ENCODE measurements around the gene TLX2. TPM values are rescaled to one million over a fixed set of nuclear protein-coding genes. Genes with fewer than 3 reads are reported as not detected.
"Not testable (repeated sequence)": the region's sequence is repeated elsewhere in the genome, so short reads cannot be mapped to it uniquely, and the experiment has no call there.

Gene TLX2
- total RNA-seq, result 0.05 TPM in 1 of 2 replicates, not detected in the other

DNA sequence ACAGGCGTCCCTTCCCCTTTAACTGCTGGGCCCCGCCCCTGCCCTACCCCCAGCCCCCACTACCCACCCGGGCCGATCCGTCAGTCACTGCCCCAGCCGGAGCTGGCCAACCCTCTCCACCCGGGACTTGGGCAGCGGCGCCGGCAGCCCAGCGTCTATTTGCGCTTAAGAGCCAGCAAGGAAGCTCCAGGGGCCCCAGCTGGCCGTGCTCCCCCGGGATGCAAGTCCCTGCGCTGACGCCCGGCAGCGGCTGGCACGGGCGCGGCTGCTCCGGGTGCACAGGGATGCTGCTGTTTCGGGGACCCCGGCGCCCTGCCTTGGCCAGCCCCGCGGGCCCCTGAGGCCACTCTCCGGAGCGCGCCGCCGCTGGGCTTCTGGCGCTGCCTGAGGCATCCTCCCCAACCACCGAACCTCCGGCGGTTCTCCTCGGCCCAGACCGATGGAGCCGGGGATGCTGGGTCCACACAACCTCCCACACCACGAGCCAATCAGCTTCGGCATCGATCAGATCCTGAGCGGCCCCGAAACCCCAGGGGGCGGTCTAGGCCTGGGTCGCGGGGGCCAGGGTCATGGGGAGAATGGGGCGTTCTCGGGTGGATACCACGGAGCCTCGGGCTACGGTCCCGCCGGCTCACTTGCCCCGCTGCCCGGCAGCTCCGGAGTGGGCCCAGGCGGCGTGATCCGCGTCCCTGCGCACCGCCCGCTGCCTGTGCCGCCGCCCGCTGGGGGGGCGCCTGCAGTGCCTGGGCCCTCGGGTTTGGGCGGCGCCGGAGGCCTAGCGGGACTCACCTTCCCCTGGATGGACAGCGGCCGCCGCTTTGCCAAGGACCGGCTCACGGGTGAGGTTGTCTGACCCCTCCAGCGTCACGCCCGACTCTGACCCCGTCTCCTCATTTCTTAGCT is at the start of gene TLX2:
TLX2 (plus strand) TSS at position 83 of the 903 bp plus-strand sequence; CDS start at position 440, 357 bp downstream.
- DNase-seq (ENCODE audit: low read depth), result no peak

DNA sequence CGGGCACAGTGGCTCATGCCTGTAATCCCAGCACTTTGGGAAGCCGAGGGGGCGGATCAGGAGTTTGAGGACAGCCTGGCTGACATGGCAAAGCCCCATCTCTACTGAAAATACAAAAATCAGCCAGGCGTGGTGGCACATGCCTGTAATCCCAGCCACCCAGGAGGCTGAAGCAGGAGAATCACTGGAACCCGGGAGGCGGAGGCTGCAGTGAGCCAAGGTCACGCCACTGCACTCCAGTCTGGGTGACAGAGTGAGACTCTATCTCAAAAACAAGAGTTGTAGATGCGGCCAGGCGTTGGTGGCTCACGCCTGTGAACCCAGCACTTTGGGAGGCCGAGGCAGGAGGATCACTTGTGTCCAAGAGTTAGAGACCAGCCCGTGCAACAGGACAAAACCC is 43.5 kb upstream of the TLX2 start:
- not testable (repeated sequence) for DNase-seq (ENCODE audit: low read depth)

DNA sequence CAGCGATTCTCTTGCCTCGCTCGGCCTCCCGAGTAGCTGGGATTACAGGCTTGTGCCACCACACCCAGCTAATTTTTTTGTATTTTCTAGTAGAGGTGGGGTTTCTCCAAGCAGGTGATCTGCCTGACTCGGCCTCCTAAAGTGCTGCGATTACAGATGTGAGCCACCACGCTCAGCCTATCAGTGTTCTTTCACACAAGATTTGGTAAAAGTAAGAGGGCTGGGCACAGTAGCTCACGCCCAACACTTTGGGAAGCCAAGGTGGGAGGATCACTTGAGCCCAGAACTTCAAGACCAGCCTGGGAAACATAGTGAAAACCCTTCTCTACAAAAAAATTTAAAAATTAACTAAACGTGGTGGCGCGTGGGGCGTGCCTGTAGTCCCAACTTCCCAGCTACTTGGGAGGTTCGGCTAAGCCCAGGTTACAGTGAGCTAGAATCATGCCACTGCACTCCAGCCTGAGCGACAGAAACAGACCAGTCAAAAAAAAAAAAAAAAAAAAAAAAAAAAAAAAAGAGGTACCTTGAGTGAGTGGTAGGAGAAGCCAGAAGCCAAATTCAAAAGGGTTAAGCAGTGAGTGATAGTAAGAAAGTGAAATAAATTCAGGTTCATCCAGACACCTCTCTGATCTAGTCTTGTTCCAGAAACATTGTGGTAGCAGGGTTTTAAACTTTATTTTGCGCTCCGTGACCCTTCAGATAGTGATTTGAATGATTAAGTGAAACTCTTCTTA is 42.8 kb upstream of the TLX2 start:
- DNase-seq (ENCODE audit: low read depth), result no peak

DNA sequence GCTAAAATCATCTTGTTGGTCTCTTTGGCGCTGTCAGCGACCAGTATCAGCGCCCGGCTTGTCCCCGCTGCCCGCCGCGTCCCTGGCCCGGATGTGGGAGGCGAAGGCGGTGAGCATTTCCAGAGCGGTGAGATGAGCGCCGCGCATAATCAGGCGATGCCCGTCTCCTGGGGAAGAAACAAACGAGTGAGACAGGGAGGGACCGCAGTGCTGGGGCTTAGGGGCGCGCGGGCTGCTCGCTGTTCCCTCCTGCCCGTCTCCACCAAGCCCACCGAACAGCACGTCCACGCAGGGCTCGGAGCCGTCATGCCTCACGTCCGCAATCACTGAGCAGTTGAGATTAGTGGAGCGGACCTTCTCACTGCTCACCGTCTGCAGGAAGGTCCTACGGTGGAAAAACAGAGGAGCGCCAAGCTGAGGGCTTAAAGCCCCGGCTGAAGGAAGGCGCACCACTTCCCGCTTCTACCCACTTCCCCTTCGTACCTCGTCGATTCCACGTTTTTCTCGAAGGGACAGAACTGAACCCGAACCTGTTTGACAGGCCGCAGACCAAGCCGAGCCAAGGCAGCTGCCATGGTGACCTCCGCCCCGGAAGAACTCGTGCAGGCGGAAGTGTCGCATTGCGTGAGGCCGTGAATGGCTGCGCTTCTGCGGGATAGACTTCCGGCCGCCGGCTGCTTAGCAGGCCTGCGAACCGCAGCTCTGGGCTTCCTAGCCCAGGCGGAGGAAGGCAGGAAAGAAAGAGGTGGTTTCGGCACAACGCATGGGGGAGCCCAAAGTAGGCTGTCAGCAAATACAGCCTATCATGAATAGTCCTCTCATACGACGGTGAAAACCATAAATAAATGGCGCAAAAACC is 41.9 kb upstream of the TLX2 start, which contains the start of gene MRPL53:
MRPL53 (minus strand) TSS at position 595 of the 859 bp plus-strand sequence; CDS start at position 575, 20 bp downstream.
- DNase-seq (ENCODE audit: low read depth), result peak; percentile 82

DNA sequence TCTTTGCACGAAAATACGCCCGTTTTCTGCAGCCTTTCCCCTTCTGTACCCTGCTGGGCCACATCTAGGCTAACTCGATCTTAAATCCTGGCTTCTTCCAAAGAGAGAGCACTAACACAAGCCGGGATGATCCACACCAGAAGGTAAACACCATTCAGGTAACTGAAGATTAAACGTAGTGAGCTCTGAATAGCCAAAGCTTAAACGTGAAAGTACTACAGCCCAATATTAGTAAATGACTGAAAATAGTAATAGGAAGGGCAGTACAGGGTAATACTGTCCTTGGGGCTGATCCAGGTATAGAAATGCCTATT is 41.3 kb upstream of the TLX2 start:
- no peak for DNase-seq (ENCODE audit: low read depth)

DNA sequence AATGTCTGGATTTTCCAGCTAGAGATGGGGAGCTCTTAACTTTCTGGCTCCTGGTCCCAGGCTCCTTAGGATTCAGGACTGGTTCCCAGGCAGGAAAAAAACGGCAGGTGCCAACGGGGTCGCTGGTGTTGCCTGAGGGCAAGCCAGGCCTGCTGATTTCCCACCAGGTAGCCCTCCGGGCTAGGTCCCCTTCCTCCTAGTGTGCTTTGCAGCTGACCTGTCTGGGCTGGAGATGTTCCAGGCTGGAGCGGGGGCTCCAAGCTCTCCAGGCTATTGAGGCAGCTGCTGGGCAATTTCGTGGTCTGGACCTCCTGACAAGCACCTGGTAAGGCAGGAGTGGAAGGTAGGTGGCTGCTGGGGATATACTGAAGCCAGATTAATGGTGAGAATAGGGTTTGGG is 39.8 kb upstream of the TLX2 start:
- DNase-seq (ENCODE audit: low read depth), result no peak

DNA sequence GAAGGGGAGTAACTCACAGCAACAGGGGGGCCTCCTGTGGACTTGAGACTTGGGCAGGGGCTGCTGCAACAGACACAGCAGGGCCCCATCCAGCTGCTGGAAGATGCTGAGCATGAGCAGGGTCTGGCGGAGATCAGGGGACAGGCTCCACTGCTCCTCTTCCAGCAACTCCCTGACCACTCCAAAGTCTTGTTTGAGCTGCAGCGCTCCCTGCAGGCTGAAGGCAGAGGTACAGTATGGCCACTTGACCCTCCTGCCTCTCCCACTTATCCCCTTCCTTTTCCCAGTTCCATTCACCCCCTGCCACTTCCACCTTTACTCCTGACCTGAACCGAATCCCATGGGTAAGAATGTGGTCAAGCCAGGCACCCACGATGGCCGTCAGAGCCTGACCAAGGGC is 39.4 kb upstream of the TLX2 start:
- DNase-seq (ENCODE audit: low read depth), result no peak

DNA sequence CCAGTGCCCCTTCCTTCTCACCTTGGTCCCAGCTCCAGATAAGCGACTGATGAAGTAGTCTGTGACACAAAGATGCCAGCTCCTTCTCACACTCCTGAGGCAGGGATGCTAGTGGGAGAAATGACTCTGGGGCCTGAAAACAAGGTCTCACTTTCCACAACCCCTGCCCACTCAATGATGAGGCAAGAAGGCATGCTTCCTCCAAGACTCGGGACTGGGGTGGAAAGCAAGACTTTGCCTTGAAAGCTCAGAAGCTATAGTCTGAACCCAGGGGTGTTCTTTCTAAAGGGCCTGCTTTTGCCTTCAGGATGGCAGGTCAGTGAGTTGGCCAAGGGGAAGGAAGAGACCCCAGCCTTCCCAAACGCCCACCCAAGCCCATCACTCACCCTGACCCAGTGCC is 32.8 kb upstream of the TLX2 start:
- DNase-seq (ENCODE audit: low read depth), result no peak

DNA sequence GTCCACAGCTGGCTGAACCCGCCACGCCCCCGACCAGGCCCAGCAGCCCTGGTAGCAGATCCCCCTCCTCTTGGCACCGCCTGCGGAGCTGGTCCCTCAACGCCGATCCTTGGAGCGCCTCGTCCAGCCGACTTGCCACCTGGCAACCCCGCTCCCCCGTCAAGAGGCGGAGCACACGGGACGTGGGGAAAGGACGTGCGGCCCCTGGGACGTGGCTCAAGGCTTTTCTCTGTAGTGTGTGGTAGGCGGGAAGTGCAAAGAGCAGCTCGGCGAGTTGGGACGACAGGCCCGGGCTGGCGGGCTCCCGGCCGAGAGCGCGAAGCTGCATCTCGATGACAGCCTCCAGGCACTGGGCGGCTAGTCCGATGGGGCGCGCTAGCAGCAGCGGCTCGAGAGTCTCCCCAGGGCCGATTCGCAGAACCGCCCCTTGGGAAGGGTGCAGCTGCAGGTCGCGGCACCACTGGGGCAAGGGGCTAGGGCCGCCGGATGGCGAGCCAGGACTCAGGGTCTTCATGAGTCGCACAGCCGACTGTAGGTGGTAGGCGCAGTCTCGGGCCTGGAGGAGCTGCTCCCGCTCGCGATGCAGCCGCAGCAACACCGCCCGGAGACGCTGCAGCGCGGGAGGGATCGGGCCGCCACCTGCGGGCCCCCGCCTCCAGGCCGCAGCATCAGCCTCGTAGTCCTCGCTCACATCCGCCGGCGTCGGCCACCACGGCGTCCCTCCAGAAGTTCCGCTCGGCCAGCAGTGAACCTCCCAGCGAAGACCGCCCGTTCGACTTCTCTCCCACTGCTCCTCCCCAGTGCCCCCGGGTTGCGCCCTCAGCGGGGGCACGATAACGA is 32.1 kb upstream of the TLX2 start:
- no peak for DNase-seq (ENCODE audit: low read depth)

DNA sequence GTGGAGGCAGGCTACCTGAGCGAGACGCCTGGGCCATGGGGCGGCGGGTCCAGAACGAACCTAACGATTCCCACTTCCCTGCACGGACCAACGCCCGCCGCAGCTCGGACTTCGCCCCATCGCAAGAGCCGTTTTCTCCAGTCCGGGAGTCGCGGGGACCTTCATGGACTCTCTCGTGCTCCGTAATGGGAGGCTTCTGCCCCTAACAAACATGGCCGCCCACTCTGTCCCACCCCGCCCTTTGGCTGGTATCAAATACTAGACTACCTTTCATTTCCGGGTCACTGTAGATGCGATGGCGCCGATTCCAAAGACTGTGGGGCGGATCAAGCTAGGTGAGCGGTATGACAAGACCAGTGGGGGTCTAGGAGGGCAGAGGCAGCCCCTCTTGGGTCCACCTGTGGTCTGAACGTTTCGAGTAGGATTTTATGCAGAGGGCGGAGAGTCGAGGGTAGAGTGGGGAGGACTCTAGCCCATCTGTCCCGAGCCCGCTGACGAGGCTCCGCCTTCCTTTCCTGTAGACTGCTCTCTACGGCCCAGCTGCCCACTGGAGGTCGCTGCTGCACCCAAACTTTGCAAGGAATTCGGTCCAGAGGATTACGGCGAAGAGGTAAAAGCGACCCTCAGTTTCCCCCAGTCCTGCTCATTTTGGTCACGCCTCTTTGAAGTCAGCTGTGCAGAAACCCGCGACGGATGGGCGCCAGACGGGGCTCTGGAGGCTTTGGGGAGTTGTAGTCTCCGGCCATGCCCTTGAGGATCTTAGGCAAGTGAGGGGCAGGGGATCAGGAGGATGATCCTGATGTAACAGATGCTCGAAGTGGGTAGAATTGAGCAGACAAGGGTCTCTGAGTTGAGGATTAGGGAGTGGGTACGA is 31.2 kb upstream of the TLX2 start, which contains the start of the genes CCDC142 and TTC31:
CCDC142 (minus strand) TSS at position 198 of the 874 bp plus-strand sequence; CDS start at position 37, 161 bp downstream.
TTC31 (plus strand) TSS at position 281 of the 874 bp plus-strand sequence; CDS start at position 296, 15 bp downstream.
- DNase-seq (ENCODE audit: low read depth), result peak; percentile 90

DNA sequence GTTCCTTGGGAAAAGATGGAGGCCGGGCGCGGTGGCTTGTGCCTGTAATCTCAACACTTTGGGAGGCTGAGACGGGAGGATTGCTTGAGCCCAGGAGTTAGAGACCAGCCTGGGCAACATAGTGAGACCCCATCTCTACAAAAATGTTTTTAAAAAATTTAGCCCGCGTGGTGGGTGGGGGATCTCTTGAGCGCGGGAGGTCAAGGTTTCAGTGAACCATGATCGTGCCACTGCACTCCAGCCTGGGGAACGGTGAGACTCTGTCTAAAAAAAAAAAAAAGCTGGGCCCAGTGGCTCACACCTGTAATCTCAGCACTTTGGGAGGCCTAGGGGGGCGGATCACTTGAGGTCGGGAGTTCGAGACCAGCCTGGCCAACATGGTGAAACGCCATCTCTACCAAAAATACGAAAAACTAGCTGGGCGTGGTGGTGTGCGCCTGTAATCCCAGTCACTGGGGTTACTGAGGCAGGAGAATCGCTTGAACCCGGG is 30.5 kb upstream of the TLX2 start:
- not testable (repeated sequence) for DNase-seq (ENCODE audit: low read depth)

DNA sequence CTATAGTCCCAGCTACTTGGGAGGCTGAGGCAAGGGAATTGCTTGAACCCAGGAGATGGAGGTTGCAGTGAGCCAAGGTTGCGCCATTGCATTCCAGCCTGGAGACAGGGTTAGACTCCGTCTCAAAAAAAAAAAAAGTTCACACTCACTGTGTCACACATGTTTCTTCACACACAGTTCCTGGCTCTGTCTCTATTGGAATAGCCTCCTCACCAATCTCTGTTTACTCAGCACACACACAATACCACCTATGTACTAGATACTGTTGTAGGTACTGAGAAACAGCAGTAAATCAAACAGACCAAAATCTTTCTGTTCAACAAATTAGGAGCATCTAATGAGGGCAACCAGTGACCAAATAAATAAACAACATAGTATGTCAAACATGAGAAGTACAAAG is 28.1 kb upstream of the TLX2 start:
- no peak for DNase-seq (ENCODE audit: low read depth)

DNA sequence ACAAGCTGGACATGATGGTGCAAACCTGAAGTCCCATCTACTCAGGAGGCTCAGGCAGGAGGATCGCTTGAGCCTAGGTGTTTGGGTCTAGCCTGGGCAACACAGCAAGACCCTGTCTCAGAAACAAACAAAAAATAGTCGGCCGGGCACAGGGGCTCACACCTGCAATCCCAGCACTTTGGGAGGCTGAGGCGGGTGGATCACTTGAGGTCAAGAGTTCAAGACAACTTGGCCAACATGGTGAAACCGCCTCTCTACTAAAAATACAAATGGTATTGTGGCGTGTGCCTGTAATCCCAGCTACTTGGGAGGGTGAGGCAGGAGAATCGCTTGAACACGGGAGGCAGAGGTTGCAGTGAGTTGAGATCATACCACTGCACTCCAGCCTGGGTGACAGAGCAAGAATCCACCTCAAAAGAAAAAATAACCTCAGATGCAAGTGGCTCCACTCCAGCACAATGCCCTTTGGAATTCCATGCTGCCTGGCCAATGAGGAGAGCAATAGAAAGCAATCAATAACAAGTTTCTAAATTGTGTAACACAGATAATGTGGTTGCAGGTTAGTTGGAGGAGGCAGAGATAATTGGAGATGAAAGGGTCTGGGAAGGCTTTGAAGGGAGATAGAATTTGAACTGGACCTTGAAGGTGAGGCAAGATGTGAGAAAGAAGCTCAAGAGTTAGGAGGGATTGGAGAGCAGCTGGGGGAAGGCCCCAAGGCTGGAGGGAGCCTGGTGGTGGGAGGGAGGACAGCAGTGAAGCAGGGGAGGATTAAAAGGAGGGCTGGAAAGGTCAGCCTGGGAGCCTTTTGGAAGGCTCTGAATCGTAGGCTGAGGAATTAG is 25.4 kb upstream of the TLX2 start:
- no peak for DNase-seq (ENCODE audit: low read depth)

DNA sequence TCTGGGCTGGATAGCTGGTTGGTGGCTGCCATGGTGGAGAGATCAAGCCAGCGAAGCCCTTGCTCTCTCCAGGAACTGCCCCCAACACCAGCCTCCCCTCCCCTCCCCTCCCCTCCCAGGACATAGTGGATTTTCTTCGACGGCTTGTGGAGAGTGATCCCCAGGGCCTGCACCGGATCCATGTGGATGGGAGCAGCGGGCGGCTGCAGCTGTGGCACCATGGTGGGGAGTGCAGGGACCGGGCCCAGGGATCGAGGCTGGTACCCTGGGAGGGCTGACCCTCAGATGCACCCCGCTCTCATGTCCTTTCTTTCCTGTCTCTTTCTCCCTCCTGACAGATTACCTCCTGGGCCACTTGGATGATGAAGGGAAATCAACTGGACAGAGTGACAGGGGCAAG is 24.3 kb upstream of the TLX2 start:
- DNase-seq (ENCODE audit: low read depth), result no peak

DNA sequence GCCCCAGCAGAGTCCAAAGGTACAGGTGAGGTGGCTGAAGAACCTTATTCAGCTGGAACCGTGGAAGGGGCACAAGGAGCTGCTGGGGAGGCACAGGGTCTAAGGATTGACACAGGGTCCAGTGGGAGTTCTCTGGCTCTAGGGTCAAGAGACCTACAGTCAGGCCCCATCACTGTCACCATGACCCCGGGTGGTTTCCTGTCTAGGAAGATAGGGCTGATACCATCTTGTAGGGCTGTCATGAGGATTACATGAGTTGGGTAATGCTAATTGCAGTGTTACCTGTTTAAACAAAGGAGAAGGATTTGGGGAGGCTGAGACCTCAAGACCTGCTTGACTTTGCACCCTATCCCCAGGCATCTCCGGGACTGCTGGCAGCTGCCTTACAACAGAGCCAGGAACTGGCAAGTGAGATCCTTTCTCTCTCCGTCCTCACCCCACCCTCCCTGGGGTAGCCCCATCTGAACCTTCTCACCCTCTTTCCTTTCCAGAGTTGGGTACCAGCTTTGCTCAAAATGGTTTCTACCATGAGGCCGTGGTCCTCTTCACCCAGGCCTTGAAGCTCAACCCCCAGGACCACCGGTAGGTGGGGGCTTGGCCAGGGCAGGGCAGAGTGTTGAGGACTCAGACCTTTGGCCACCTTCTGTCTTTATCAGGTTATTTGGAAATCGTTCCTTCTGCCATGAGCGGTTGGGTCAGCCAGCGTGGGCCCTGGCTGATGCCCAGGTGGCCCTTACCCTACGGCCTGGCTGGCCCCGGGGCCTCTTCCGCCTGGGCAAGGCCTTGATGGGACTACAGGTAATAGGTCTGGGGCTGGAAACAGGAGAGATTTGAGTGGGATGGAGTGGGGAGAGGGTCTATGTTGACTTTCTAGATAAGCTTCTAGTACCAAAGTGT is 22.4 kb upstream of the TLX2 start:
- no peak for DNase-seq (ENCODE audit: low read depth)

DNA sequence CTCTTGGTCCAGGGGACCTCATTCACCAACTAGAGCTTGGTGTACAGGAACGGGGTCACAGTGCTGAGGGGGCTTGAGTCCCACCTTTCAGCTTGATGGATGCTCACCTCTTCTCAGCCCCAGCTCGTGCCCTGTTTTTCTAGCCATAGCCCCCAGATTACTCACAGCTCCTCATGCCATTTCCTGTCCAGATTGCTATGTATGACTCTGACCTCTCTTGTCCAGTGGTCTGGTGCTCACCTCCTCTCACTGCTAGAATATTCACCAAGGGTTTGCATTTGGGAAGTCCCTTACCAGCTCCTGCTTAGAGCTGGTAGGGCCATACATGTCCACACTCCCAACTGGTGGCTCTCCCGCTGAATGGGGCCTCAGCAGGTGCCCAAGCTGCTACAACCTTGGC is 20.7 kb upstream of the TLX2 start:
- no peak for DNase-seq (ENCODE audit: low read depth)

DNA sequence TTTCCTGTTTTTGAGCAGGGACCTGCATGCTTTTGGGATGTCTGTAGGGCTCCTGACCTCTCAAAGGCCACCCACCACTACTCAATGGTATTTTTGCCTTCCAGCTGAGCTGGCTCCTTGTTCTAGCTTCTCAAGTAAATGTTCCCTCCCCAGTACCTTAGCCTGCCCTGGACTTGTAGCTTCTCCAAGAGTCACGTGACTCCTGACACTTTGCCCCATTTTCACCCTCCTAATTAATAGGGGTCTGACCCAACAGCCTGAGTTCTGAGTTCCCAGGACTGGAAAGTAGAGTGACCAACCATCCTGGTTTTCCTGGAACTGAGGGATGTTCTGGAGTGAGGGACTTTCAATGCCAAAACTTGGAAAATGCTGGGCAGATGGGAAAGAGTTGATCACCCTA is 18.8 kb upstream of the TLX2 start:
- no peak for DNase-seq (ENCODE audit: low read depth)

All from renal cortical epithelial cell (primary cell).